K562 (cell line): ENCODE measurements around the gene GDF9. TPM values are rescaled to one million over a fixed set of nuclear protein-coding genes. Genes with fewer than 3 reads are reported as not detected.
A peak's percentile ranks its signal among the peaks of the same experiment; 100 is the strongest.

Experiments
- BMI1 ChIP-seq: fragments of 150-350 bp; IDR thresholded peaks from 2 replicates; pipeline ENCODE4 v1.6.1; 2014; ENCODE audit warnings: low read length
- EGR1 ChIP-seq: fragments of 450-650 bp; conservative IDR thresholded peaks from 2 replicates; pipeline ENCODE4 v1.6.1; 2017; ENCODE audit warnings: mild to moderate bottlenecking
- ELF2 ChIP-seq: fragments of 250-450 bp; sonication (Bioruptor Pico); IDR thresholded peaks from 2 replicates; pipeline ENCODE4 v1.5.0; 2021; ENCODE audit warnings: mild to moderate bottlenecking
- HDAC6 ChIP-seq: IDR thresholded peaks from 2 replicates; pipeline ENCODE4 v1.6.1; 2012; ENCODE audit warnings: low read depth, mild to moderate bottlenecking, control low read depth, inconsistent platforms, low read length, moderate library complexity
- MBD2 ChIP-seq: sonication (generic); IDR thresholded peaks from 2 replicates; pipeline ENCODE4 v1.6.1; 2016; ENCODE audit warnings: low read depth, borderline replicate concordance
- NR0B1 ChIP-seq: fragments of 450-650 bp; IDR thresholded peaks from one replicate; pipeline ENCODE4 v1.6.1; 2018; ENCODE audit warnings: mild to moderate bottlenecking, moderate library complexity; ENCODE audit not compliant: partially characterized antibody
- SREBF1 ChIP-seq: fragments of 150-350 bp; IDR thresholded peaks from 2 replicates; pipeline ENCODE4 v1.6.1; 2014; ENCODE audit warnings: antibody characterized with exemption, low read depth, low read length, borderline replicate concordance
- TOE1 ChIP-seq, 2 experiments: fragments of 450-650 bp in 1 of 2; sonication (generic) in 1 of 2; formaldehyde crosslinking in 1 of 2; IDR thresholded peaks; 2 replicates each; pipeline versions ENCODE4 v1.7.1 to v1.8.0; 2016 to 2022; ENCODE audit warnings: borderline replicate concordance in 2 of 2, mild to moderate bottlenecking in 2 of 2, antibody characterized with exemption in 1 of 2, inconsistent platforms in 1 of 2, low read depth in 1 of 2, missing genetic modification reagents in 1 of 2, moderate library complexity in 1 of 2
- polyA plus RNA-seq, 8 experiments: library from polyadenylated mRNA; depleted of rRNA in 4 of 8; stranded (reverse) in 5 of 8; unstranded in 3 of 8; fragments of >200 nt; fragmentation: Nextera tagmentation in 2 of 8; fragmentation: Illumina TruSeq in 1 of 8; extraction: Ambion mirVana in 2 of 8; extraction: Trizol in 1 of 8; gene quantifications; 2 replicates each; pipeline versions ENCODE4 v1.2.1 to v1.2.3, GENCODE V29; 2011 to 2014; ENCODE audit warnings: inconsistent platforms in 1 of 8, missing spikeins in 1 of 8
- total RNA-seq, 7 experiments: library from RNA; depleted of rRNA in 6 of 7; stranded (reverse); fragments of >200 nt in 6 of 7; fragmentation: Illumina TruSeq in 2 of 7; extraction: Trizol in 2 of 7; gene quantifications; 2 replicates each; pipeline versions ENCODE4 v1.2.1 to v1.2.3, GENCODE V29; 2011 to 2021; ENCODE audit warnings: low replicate concordance in 1 of 7
- TF ChIP-seq, protein P1 (sequence below): fragments of 150-350 bp; conservative IDR thresholded peaks from 2 replicates; pipeline ENCODE4 v1.6.1; 2014; ENCODE audit warnings: low read length

GDF9 gene
- total and polyA plus RNA-seq, 9 of the 15 experiments (the other 6 are each of a cell fraction or from before 2014, with no cell fraction given), result 0.10 to 0.70 (median 0.20) TPM; not detected in 1

DNA sequence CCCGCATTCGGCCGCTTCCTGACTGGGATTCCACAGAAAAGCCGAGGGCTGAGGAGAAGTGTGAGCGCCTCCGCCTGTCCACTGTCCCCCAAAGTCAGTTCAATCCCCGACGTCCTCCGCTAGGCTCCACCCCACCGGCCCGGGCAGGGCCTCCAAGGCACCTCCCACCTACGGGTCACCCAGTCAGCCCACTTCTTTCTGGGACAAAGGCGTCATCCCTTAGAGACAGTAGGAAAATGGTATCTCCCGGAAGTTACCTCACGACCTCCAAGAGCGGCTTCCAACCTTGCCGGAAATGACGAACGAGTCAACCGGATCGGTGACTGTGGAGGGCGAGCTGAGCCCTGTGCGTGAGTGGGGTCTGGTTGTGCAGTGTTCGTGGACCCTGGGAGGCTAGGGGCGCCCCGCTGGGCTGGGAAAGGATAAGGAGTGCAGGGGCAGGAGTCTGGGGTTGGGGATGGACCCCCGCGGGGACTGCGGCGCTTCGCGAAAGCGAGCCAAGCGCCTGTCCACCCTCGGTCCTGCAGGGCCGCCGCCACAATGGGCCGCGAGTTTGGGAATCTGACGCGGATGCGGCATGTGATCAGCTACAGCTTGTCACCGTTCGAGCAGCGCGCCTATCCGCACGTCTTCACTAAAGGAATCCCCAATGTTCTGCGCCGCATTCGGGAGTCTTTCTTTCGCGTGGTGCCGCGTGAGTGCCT, at the start of gene GDF9, which contains the start of gene UQCRQ (continued):
- TF ChIP-seq, protein P1, sequence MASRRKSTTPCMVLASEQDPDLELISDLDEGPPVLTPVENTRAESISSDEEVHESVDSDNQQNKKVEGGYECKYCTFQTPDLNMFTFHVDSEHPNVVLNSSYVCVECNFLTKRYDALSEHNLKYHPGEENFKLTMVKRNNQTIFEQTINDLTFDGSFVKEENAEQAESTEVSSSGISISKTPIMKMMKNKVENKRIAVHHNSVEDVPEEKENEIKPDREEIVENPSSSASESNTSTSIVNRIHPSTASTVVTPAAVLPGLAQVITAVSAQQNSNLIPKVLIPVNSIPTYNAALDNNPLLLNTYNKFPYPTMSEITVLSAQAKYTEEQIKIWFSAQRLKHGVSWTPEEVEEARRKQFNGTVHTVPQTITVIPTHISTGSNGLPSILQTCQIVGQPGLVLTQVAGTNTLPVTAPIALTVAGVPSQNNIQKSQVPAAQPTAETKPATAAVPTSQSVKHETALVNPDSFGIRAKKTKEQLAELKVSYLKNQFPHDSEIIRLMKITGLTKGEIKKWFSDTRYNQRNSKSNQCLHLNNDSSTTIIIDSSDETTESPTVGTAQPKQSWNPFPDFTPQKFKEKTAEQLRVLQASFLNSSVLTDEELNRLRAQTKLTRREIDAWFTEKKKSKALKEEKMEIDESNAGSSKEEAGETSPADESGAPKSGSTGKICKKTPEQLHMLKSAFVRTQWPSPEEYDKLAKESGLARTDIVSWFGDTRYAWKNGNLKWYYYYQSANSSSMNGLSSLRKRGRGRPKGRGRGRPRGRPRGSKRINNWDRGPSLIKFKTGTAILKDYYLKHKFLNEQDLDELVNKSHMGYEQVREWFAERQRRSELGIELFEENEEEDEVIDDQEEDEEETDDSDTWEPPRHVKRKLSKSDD, result no peak
- no peak; the same call in 1 of the 2 replicates for TF ChIP-seq ELF2 (CRISPR knock-in tag)
- peak; percentile 96 for TF ChIP-seq MBD2
- peak; percentile 94 for TF ChIP-seq SREBF1
- no peak for TF ChIP-seq NR0B1
- TF ChIP-seq EGR1, result peak; percentile 77
- peak; percentile 64; the same call in 1 of the 2 replicates for TF ChIP-seq TOE1 (IDR thresholded peaks at IDR 0.05; ENCODE audit: borderline replicate concordance)
- peak; percentile 92 for TF ChIP-seq TOE1 (CRISPR knock-in tag; IDR thresholded peaks at IDR 0.05; ENCODE audit: borderline replicate concordance, low read depth)
- TF ChIP-seq HDAC6, result no peak
- no peak for TF ChIP-seq BMI1
